CD4-positive, alpha-beta T cell treated with Interleukin-4 for 1 hour (primary cell): ENCODE measurements around the gene KRT79.
"Not testable (repeated sequence)": the region's sequence is repeated elsewhere in the genome, so short reads cannot be mapped to it uniquely, and the experiment has no call there.

Experiments
- DNase-seq, 2 donors: peaks; one replicate each; pipeline ENCODE4 v3.0.0-alpha.2; 2020 to 2022

The KRT79 gene

GRCh38 chr12:52860102-52860823 is 26.2 kb upstream of the KRT79 start:
- DNase-seq: no peak

- no peak for DNase-seq
Observed at GRCh38 chr12:52857500-52857899, 23.4 kb upstream of the KRT79 start.

- no peak for DNase-seq
Observed at GRCh38 chr12:52856787-52857186, 22.7 kb upstream of the KRT79 start.

GRCh38 chr12:52856077-52856476 is 22.0 kb upstream of the KRT79 start:
- DNase-seq: not testable (repeated sequence)

GRCh38 chr12:52851787-52852186 is 17.7 kb upstream of the KRT79 start:
- DNase-seq: no peak

GRCh38 chr12:52850681-52851080 is 16.6 kb upstream of the KRT79 start:
- no peak for DNase-seq

- no peak for DNase-seq
Observed at GRCh38 chr12:52849511-52849910, 15.4 kb upstream of the KRT79 start.

GRCh38 chr12:52848661-52849255 is 14.6 kb upstream of the KRT79 start, which contains the start of gene KRT78:
KRT78 (minus strand) TSS chr12:52848994; CDS start chr12:52848930, 64 bp downstream.
- DNase-seq: no peak

GRCh38 chr12:52847335-52848102 is 13.4 kb upstream of the KRT79 start:
- no peak for DNase-seq

- no peak for DNase-seq
Observed at GRCh38 chr12:52846356-52846970, 12.4 kb upstream of the KRT79 start.

GRCh38 chr12:52845946-52846345 is 11.8 kb upstream of the KRT79 start:
- no peak for DNase-seq

GRCh38 chr12:52844386-52844785 is 10.3 kb upstream of the KRT79 start:
- no peak for DNase-seq

- DNase-seq: no peak
Observed at GRCh38 chr12:52839436-52840105, 5.5 kb upstream of the KRT79 start.

- DNase-seq: no peak
Observed at GRCh38 chr12:52838609-52839435, 4.7 kb upstream of the KRT79 start.

GRCh38 chr12:52837781-52838608 is 3.9 kb upstream of the KRT79 start:
- no peak for DNase-seq

- DNase-seq: no peak
Observed at GRCh38 chr12:52837413-52837741, 3.3 kb upstream of the KRT79 start.

- DNase-seq: no peak
Observed at GRCh38 chr12:52836491-52837412, 2.6 kb upstream of the KRT79 start.

- DNase-seq: peak in 1 of 2 donors; percentile 18
Observed at GRCh38 chr12:52836042-52836466, 1.9 kb upstream of the KRT79 start.

GRCh38 chr12:52835271-52836041 is 1.3 kb upstream of the KRT79 start:
- no peak for DNase-seq
